ENCODE data around the gene FAF1.

FAF1 gene

GRCh38 chr1:50488876-50489275 lies 471.2 kb downstream of the FAF1 start:
- no peak for DNase-seq (ENCODE audit: low read depth)

- DNase-seq (ENCODE audit: low read depth) = no peak
Observed at GRCh38 chr1:50488356-50488755, 471.7 kb downstream of the FAF1 start.

DNA sequence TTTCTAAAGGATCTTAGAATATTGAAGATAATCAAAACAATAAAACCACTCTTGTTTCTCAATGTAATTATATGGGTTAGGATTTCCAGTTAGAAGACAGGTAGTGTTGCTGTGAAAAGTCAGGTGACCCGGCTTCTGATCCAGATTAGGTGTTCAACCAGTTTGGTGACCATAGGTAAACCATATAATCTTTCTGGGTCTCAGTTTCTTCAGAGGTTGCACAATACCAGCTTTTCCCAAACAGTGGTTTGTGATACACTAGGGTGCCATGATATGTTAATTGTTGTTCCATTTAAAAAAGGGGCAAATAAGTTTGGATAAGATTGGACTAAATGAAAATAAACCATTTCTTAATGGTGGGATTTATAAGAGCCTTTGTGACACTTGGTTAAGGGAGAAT lies 472.3 kb downstream of the FAF1 start:
- no peak for DNase-seq (ENCODE audit: low read depth)

GRCh38 chr1:50481142-50481736 lies 478.8 kb downstream of the FAF1 start:
- DNase-seq (ENCODE audit: low read depth) = no peak

DNA sequence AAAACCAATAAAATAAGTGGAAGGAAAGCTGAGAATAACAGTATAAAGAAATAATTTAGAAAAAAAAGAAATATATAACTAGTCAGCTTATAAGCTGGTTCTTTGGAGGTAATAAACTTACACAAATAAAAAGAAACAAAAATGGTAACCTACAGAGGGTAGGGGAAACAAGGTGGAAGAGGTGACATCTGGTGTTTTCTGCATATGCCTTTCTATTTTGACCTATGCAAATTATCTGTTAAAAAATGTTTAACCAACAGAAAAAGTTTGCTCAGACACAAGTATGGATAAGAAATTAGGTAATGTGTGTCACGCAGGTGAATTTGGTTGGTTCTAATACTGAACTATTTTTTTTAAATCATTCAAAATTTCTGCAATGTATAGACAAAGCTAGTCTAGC lies 483.3 kb downstream of the FAF1 start:
- DNase-seq (ENCODE audit: low read depth) = no peak

DNA sequence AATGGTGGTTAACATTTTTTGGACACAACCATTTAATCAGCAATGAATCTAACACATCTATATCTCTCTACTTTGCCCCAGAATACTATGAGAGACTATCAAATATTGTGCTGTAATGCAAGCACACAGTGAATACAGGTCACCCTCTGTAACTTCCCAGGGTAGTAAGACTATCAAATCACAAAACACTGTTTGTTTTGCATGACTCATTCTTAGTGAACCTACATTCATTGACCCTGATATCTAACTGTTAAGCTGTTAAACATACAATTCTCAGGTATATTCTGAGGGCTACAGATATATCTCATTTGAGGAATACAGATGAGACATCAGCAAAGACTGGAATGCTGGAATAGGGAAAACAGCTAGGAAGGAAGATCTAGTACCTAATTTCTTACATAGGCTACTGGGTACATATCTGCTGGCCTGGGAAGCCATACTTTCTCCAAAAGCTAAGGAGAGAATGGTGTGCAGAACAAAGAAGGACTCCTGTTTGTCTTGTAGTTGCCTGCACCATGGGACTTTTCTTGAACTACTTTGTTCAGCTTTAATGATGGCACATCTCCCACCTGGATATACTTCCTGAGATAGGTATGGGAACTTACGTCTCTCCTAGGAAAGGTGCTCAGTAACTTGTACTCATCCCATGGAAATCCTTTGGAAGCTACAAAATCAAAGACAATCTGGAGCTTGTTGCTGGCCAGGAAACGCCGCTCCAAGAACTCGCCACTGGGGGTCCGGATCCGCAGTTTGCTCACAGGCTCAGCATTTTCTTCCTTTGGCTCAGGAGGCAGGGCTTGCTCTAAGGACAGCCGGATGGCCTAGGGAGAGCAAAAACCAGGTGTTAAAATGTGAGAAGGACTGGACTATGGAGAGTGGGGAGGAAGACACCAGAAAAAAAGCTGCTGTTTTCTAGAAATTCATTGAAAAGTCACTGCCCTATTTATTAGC lies 484.9 kb downstream of the FAF1 start:
- DNase-seq (ENCODE audit: low read depth) = no peak

- no peak for DNase-seq (ENCODE audit: low read depth)
Observed at GRCh38 chr1:50473513-50473912, 486.6 kb downstream of the FAF1 start.

DNA sequence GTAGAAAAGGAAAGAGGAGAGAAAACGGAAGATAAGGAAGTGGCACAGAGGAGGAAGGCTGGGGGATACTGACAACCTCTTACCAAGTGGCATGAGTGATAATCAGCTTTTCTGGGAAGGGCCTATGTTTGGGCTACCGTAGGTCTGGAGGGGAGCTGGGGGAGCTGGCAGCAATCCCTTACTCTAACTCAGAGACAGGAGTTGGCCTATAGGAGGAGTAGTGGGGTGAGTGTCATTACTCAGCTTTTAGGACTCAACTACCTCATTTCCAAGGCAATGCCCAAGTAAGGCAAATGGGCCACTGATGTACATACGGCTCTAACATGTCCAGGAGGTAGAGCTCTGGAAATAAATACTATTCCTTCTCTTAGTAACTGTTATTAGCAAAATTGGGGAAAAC lies 488.1 kb downstream of the FAF1 start:
- DNase-seq (ENCODE audit: low read depth) = no peak

DNA sequence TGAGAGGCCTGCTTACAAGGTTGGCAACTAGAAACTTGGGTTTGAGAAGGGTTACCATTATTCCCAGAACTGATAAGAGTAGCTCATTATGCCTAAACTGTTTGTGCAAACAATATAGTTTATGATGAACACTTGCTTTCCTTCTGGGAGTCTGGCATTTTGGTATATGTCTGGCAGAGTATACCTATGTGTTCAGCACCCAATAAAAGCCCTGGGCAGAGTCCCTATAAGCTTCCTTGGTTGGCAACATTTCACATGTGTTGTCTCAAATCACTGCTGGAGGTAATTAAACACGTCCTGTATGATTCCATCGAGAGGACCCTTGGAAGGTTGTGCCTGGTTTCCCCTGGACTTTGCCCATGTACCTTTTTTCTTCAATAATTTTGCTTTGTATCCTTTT lies 497.1 kb downstream of the FAF1 start:
- no peak for DNase-seq (ENCODE audit: low read depth)

- no peak for DNase-seq (ENCODE audit: low read depth)
Observed at GRCh38 chr1:50458507-50458906, 501.6 kb downstream of the FAF1 start.

GRCh38 chr1:50454911-50455310 lies 505.2 kb downstream of the FAF1 start:
- DNase-seq (ENCODE audit: low read depth) = no peak

- DNase-seq (ENCODE audit: low read depth) = no peak
Observed at GRCh38 chr1:50453266-50453665, 506.8 kb downstream of the FAF1 start.

- DNase-seq (ENCODE audit: low read depth) = no peak
Observed at GRCh38 chr1:50452700-50453099, 507.4 kb downstream of the FAF1 start.

GRCh38 chr1:50450861-50451653 lies 509.0 kb downstream of the FAF1 start:
- no peak for DNase-seq (ENCODE audit: low read depth)

- DNase-seq (ENCODE audit: low read depth) = no peak
Observed at GRCh38 chr1:50447961-50448360, 512.1 kb downstream of the FAF1 start.

DNA sequence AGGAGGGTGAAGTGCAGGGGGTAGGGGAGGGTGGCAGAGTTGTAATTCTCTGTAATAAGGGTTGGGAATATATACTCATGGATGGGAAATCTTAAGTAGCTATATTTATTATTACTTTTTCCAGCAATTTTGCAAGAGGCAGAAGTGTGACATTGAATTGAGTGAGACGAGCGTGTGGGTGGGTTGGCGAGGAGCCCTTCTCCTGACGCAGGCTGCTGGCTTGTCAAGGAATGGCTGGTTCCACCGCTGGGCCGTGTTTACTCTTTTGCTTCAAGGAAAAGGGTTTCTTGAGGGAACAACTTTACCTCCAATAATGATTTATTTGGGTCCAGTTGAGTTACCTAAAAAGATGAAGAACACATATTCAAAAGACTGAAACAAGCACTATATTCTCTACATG lies 518.9 kb downstream of the FAF1 start:
- DNase-seq (ENCODE audit: low read depth) = no peak

DNA sequence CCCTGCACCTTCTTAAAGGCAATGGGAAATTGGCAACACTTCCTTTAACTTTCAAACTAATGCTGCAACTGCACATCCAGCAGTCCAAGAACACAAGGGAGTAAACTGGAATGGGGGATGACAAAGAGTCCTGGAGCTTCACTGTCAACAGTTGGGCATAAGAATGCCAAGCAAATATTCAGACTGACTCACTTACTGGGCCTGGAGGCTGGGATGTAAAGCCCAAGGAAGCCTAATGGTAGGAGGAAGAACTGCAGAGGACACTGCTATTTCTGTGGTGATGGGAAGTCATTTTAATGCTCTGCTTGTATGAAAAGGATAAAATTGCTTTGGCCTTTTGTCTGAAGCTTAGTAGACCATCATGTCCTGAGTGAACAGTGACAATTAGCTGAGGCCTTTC lies 521.1 kb downstream of the FAF1 start:
- no peak for DNase-seq (ENCODE audit: low read depth)

GRCh38 chr1:50436489-50436888 lies 523.6 kb downstream of the FAF1 start:
- DNase-seq (ENCODE audit: low read depth) = no peak

- no peak for DNase-seq (ENCODE audit: low read depth)
Observed at GRCh38 chr1:50430010-50430405, 530.1 kb downstream of the FAF1 start.

GRCh38 chr1:50427818-50428779 lies 532.0 kb downstream of the FAF1 start:
- no peak for DNase-seq (ENCODE audit: low read depth)

GRCh38 chr1:50427086-50427817 lies 532.8 kb downstream of the FAF1 start:
- no peak for DNase-seq (ENCODE audit: low read depth)
